ENCODE results near the gene HSPA1B. TPM values are rescaled to one million over a fixed set of nuclear protein-coding genes. Genes with fewer than 3 reads are reported as not detected.

HSPA1B gene
- total RNA-seq, 6 donors from 2014 or later = 92.2 to 177 (median 127) TPM

- 77 to 91% methylated on average over 7 to 8 of the region's 8 CpGs for WGBS, 2 donors
- no peak overlapping the region for H3K4me3 ChIP-seq
- TF ChIP-seq, protein P1, sequence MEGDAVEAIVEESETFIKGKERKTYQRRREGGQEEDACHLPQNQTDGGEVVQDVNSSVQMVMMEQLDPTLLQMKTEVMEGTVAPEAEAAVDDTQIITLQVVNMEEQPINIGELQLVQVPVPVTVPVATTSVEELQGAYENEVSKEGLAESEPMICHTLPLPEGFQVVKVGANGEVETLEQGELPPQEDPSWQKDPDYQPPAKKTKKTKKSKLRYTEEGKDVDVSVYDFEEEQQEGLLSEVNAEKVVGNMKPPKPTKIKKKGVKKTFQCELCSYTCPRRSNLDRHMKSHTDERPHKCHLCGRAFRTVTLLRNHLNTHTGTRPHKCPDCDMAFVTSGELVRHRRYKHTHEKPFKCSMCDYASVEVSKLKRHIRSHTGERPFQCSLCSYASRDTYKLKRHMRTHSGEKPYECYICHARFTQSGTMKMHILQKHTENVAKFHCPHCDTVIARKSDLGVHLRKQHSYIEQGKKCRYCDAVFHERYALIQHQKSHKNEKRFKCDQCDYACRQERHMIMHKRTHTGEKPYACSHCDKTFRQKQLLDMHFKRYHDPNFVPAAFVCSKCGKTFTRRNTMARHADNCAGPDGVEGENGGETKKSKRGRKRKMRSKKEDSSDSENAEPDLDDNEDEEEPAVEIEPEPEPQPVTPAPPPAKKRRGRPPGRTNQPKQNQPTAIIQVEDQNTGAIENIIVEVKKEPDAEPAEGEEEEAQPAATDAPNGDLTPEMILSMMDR (IDR thresholded peaks at IDR 0.05) = no peak
- TF ChIP-seq EP300 (IDR thresholded peaks at IDR 0.05) (no peak), POLR2AphosphoS5 (IDR thresholded peaks at IDR 0.05) (no peak), POLR2A (IDR thresholded peaks at IDR 0.05) (no peak)
- H3K27ac ChIP-seq = no peak overlapping the region
- ATAC-seq (ENCODE audit: low FRiP score in 2 of 2) (no peak), DNase-seq (no peak)
- H3K9me3 ChIP-seq = no peaks in the 10 kb centered on the region
- H3K4me1 ChIP-seq = peaks cover 0 to 6% (median 3%) of the 10 kb centered on the region in 4 donors
- no peaks in the 10 kb centered on the region for H3K27me3 ChIP-seq
- no peaks in the 10 kb centered on the region for H3K36me3 ChIP-seq
These were observed 41.8 kb downstream of the HSPA1B start for GRCh38 chr6:31869343-31869742.

DNA sequence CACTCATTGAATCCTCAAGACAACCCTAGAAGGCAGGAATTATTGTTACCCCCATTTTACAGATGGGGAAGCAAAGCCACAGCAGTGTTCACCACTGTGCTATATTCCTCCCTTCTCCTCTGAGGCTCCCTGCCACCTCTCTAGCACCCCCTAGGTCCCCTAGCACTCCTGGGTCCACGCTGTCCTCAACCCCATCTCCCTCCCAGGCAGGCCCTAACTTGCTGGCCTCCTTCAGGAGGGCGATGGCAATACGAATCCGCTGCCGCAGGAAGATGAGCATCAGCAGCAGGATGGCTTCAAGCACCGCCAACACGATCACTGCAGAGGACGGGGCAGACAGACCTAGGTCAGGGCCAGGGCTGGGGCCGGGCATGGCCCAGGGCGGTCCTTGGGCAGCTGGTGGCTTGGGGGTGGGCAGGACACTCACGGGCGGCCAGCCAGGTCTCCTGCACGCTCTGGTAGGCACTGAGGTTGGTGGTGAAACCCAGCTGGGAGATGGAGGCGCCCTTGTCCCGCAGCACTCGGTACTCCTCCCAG is 42.9 kb downstream of the HSPA1B start:
- peak; percentile 9 to 18 for ATAC-seq (ENCODE audit: low FRiP score in 2 of 2)
- DNase-seq = no peak

DNA sequence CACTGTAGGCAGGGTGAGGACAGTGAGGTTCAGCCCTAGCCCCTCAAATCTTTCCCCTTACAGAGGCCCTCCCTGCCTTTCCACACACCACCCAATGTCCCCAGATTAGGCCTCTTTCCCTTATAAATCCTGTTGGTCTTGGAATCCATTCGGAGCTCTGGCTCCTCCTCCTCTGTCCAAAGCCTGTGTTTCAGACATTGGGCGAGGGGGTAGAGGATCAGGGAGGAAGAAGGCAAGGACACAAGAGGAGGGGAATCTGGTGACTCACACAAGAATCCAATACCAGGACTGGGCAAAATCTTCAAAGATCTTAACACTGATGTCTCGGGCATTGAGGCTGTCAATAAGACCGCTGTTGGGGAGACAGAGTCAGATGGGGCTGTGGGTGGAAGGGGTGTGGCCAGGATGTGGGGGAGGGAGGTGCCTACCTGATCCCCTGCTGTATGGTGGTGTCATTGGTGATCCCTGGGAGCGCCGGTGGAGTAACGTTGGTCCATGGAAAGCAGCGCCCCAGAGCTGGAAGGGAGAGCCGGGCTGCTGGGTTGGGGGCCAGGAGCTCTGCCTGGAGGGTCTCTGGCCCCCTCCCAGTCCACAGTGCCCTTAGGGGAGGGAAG is 43.6 kb downstream of the HSPA1B start:
- TF ChIP-seq EP300 (IDR thresholded peaks at IDR 0.05) (no peak), POLR2A (IDR thresholded peaks at IDR 0.05) (no peak), POLR2AphosphoS5 (IDR thresholded peaks at IDR 0.05) (no peak)
- TF ChIP-seq, protein P1 (IDR thresholded peaks at IDR 0.05) = no peak
- H3K9me3 ChIP-seq = no peaks in the 10 kb centered on the region
- DNase-seq (no peak), ATAC-seq (ENCODE audit: low FRiP score in 2 of 2) (no peak)
- H3K27ac ChIP-seq = no peak overlapping the region
- no peaks in the 10 kb centered on the region for H3K4me1 ChIP-seq
- 67 to 71% methylated on average over 8 to 9 of the region's 9 CpGs for WGBS, 2 donors
- H3K36me3 ChIP-seq = no peaks in the 10 kb centered on the region
- no peak overlapping the region for H3K4me3 ChIP-seq
- H3K27me3 ChIP-seq = no peaks in the 10 kb centered on the region

More for the DNA sequence above, 42.9 kb downstream of the HSPA1B start:
- Histone ChIP-seq H3K4me3 (no peak overlapping the region), H3K27me3 (no peaks in the 10 kb centered on the region), H3K27ac (no peak overlapping the region), H3K4me1 (no peaks in the 10 kb centered on the region), H3K36me3 (no peaks in the 10 kb centered on the region), H3K9me3 (no peaks in the 10 kb centered on the region)
- TF ChIP-seq POLR2AphosphoS5 (IDR thresholded peaks at IDR 0.05) = no peak
- TF ChIP-seq EP300 (IDR thresholded peaks at IDR 0.05) = no peak
- no peak for TF ChIP-seq POLR2A (IDR thresholded peaks at IDR 0.05)
- TF ChIP-seq, protein P1 (IDR thresholded peaks at IDR 0.05) = no peak
- 78 to 85% methylated on average over 8 to 16 of the region's 16 CpGs for WGBS, 2 donors

GRCh38 chr6:31874084-31874670 is 46.6 kb downstream of the HSPA1B start:
- H3K4me3 ChIP-seq = no peak overlapping the region
- no peaks in the 10 kb centered on the region for H3K9me3 ChIP-seq
- no peaks in the 10 kb centered on the region for H3K27me3 ChIP-seq
- WGBS, 2 donors = 54 to 61% methylated on average over 4 of the region's 4 CpGs
- ATAC-seq (ENCODE audit: low FRiP score in 2 of 2) (no peak), DNase-seq (no peak)
- TF ChIP-seq EP300 (IDR thresholded peaks at IDR 0.05) = no peak
- TF ChIP-seq POLR2AphosphoS5 (IDR thresholded peaks at IDR 0.05) = no peak
- TF ChIP-seq, protein P1 (IDR thresholded peaks at IDR 0.05) = no peak
- TF ChIP-seq POLR2A (IDR thresholded peaks at IDR 0.05) = no peak
- no peak overlapping the region for H3K27ac ChIP-seq
- H3K36me3 ChIP-seq = no peaks in the 10 kb centered on the region
- H3K4me1 ChIP-seq = peaks cover 0 to 14% (median 7%) of the 10 kb centered on the region in 4 donors
